Measurements from ENCODE around the gene OR2S2.
"Not testable (repeated sequence)": the region's sequence is repeated elsewhere in the genome, so short reads cannot be mapped to it uniquely, and the experiment has no call there.

Gene OR2S2

DNA sequence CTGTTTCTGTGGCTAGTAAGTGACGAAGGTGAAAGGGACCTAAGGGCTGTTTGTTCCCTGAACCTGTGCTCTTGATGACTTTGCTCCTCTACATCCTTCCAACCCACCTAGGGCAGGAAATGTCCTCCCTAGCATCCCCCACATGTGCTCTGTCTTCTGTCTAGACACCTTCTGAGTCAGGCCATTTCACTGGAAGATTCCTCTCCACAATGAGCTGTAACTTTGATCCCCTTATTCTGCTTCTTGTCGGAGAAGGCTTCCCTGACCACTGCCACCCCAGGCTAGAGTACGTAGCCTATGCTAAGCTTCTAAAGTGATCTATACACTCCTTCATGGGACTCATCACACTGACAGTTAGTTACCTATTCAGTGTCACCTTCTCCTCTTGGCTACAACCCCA, 27.0 kb downstream of the OR2S2 start:
- DNase-seq: no peak

- DNase-seq: no peak
These were observed 27.4 kb downstream of the OR2S2 start for GRCh38 chr9:35930521-35930920.

DNA sequence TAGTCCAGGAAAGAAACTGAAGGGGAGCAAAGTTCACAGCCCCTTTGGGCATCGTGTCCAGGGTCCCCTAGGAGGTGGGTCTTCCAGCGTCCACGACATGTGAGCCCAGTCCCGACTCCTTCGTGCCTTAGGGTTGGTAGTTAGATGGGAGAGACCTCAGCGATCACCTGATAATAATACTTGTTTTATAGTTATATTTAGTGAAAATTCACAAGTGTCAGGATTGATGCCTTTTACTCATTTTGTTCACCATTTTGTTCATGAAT, 28.6 kb downstream of the OR2S2 start:
- no peak for DNase-seq

DNA sequence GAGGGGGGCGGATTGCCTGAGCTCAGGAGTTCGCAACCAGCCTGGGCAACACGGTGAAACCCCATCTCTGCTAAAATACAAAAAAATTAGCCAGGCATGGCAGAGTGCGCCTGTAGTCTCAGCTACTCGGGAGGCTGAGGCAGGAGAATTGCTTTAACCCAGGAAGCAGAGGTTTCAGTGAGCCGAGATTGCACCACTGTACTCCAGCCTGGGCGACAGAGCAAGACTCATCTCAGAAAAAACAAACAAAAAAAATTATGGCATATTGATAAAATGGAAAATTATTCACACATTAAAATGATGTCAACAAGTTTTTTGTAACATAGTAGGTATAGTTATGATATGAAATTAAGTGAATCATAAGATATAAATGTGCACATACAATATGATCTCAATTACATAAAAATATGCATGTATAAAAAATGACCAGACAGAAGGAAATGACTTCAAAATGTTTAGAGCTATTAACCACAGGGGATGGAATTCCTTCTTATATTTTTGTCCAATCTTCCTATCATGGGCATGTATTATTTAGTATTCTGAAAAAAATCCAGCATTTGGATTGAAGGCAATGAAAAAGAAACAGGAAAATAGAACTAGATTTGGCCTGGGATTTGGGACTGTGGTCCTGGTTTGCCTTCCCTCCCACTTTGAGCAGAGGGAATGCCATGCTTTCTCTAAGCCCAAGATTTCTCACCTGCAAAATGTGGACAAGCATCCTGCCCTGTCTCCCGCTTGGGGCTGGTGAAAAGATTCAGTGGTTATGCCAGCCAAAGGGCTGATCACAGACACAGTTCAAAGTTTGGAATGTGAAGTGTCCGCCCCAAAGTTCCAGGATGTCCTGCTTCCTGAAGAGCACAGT, 29.1 kb downstream of the OR2S2 start:
- no peak for DNase-seq

GRCh38 chr9:35923927-35924763, 33.8 kb downstream of the OR2S2 start:
- DNase-seq: peak in 1 of 2 donors; percentile 34

DNA sequence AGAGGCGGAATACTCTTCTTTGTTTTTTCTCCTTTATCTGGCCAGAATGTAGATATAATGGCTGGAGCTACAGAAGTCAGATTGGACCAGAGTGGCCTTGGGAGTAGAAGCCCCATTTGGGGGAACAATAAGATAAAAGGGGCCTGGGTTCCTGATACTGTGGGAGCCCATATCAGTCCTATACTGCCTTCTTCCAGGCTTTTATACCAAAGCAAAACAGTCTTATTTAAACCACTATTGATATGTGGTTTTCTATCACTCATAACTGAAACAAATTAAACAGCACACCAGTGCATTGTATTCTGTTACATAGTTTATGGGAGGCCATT, 34.4 kb downstream of the OR2S2 start:
- DNase-seq: no peak

- no peak for DNase-seq
These were observed 37.8 kb downstream of the OR2S2 start for GRCh38 chr9:35920051-35920620.

DNA sequence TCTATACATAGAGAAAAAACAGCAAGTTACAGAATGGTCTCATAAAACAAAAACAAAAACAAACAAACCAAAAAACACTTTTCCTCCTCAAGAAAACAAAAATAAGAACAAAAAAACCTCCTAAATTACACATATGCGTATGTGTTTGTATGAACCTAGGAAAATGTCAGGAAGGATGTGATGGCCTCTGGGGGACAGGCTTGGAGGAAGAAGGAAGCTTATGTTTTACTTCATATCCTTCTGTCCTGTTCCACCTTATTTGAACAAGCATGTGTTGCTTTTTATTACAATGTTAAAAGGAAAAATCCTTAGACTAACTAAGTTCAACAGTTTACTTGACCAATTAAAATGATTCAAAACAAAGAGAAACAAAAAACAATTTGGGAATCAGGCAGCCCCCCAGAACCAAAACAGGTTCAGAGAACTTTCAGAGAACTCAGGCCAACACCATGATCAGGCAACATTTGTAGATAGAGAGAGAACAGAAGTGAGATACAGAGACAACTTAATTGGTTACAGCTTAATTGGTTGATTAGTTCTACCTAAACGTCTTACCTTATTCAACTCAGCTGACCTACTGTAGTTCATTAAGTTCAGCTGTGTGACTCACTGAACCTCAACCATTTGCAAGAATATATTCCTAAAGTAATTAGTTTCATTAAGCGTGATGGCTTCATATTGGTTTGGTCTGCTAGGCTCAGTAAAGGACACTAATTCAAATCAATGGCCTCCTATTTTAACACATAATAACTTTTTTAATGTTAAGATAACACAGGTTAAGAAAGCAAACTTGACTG, 38.5 kb downstream of the OR2S2 start:
- DNase-seq: no peak

DNA sequence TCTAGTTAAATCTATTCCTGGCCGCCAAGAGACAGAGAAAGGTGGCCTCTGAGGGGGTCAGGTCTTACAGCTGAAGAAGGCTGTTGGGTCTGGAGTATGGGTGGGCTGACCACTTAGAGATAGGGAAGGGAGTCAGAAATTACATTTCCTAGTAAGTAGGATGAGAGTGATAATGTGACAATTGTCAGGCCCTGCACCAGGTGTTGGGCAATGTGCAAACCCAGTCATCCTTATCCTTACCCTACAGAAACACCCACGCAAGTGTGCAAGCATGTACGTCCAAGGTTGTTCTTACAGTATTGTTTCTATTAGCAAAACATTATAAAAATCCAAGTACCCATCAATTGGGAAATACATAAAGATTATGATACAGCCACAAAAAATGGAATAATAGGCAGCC, 39.2 kb downstream of the OR2S2 start:
- no peak for DNase-seq

GRCh38 chr9:35917261-35917660, 40.7 kb downstream of the OR2S2 start:
- DNase-seq: no peak

DNA sequence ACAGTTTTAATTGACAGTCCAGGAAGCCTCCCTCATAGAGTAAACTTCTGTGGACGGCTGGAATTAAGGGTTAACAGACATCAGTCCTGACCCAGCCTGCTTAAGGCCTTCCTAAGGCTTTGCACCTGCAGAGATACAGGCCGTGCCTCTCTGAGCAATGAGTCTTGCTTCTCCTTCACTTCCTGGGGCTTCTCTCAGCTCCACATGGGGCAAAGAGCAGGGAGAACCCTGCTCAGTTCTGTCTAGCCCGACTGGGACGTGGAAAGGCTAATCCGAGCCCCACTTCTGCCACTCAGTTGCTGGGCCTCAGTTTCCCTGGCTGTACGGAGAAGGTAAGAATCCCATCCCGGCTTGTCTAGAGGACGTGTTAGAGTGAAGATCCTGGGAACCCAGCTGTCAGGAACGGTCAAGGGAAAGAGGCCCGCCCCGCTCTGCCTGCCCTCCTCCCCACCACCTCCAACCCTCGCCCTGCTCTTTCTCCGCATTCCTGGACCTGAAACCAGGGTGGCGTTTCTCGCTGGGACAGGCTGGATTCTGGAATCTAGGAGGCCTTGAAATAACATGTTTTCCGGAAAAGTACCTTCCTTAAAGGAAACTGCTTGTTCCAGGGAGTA, 42.2 kb downstream of the OR2S2 start:
- no peak for DNase-seq

- no peak for DNase-seq
These were observed 43.6 kb downstream of the OR2S2 start for GRCh38 chr9:35914301-35914807.

GRCh38 chr9:35913429-35913828, 44.5 kb downstream of the OR2S2 start:
- not testable (repeated sequence) for DNase-seq

DNA sequence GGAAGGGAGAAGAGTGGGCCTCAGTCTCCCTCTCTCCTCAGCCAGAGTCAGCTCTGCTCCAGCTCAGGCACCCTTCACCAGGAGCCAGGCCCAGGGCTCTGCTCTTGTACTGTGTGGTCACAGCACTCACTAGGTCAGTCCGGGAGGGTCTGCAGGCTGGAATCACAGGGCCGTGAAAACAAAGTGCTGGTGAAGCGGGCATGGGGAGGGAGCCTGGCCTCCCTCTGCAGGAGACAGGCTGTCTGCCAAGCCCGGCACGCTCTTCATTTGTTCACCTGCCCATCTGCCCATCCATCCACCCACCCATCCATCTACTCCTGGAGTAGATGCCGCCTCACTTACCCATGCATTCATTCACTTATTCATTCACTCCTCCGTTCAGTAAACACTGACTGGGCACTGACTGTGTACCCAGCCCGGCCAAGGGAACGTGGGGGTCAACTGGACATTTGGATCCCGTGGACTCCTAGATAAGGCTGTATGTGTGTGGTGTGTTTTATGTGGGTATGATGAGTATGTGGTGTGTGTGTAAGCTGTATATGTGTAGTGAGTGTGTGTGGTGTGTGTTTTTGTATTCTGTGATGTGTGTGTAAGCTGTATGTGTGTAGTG, 45.1 kb downstream of the OR2S2 start:
- DNase-seq: no peak

GRCh38 chr9:35911690-35912089, 46.3 kb downstream of the OR2S2 start:
- DNase-seq: no peak

GRCh38 chr9:35910613-35911359, 47.2 kb downstream of the OR2S2 start:
- DNase-seq: no peak

GRCh38 chr9:35909687-35910612, 48.0 kb downstream of the OR2S2 start:
- no peak for DNase-seq

- no peak for DNase-seq
These were observed 48.7 kb downstream of the OR2S2 start, which contains the start of gene SPAAR for GRCh38 chr9:35909274-35909673. TSS of gene SPAAR (plus strand) at chr9:35909490. CDS start at chr9:35910464, 974 bp downstream.

DNA sequence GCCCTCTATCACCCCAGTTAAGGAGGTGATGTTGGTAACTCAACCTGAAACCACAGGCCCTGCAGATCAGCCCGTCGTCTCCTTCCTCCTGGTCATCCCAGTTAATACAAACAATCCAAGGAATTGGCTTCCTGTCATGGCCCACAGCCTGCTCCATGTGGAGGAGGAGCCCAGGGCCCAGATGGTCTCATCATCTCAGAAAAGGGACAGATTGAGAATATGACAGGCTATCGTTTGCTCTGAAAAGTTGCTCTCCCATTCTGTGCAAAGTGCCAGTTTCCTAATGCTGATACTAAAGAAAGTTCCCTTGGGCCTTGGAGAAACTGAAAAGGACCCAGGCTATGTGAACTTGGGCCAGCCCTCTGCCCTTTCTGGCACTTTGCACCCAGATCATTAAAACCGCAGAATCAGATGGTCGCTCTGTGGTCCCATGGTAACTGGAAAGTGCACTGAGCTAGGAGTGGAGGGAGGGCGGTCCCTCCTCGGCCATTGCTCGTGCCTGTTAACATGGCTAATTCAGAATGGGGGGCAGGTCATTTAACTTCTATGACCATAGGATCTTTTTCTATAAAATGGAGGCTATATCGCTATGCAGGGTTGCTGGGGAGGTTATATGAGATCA, 49.3 kb downstream of the OR2S2 start:
- no peak for DNase-seq
